Breast epithelium (tissue), 4 donors: Measurements from ENCODE around the gene MSANTD4. TPM values are rescaled to one million over a fixed set of nuclear protein-coding genes. Genes with fewer than 3 reads are reported as not detected.

Experiments used
- DNase-seq, 2 donors: peaks; one replicate each; pipeline ENCODE4 v3.0.0-alpha.2; 2019; ENCODE audit warnings: low spot score in 2 of 2
- H3K27ac ChIP-seq, 2 donors: fragments of 200-600 bp; sonication (generic) in 1 of 2; one replicate each; pipeline ENCODE4 v1.5.1; 2016 to 2019; ENCODE audit warnings: mild to moderate bottlenecking in 1 of 2
- H3K27me3 ChIP-seq, 2 donors: fragments of 200-600 bp; sonication (generic) in 1 of 2; one replicate each; pipeline versions ENCODE4 v1.5.1 to v1.6.0; 2017 to 2019; ENCODE audit warnings: control low read depth in 1 of 2, mild to moderate bottlenecking in 1 of 2
- H3K36me3 ChIP-seq: fragments of 200-600 bp; one replicate; pipeline ENCODE4 v1.5.1; 2019
- H3K4me1 ChIP-seq, 2 donors: fragments of 200-600 bp; sonication (generic); one replicate each; pipeline ENCODE4 v1.5.1; 2016 to 2019; ENCODE audit warnings: control low read depth in 1 of 2
- H3K4me3 ChIP-seq, 3 donors: fragments of 200-600 bp; sonication (generic); 1 replicate in 2 of 3; 2 replicates in 1 of 3; pipeline ENCODE4 v1.5.1; 2016 to 2019; ENCODE audit warnings: mild to moderate bottlenecking in 3 of 3, moderate library complexity in 2 of 3
- H3K9me3 ChIP-seq, 2 donors: fragments of 200-600 bp; sonication (generic) in 1 of 2; one replicate each; pipeline ENCODE4 v1.5.1; 2016 to 2019; ENCODE audit warnings: control low read depth in 1 of 2
- CTCF ChIP-seq, 3 donors: fragments of 450-650 bp; IDR thresholded peaks; one replicate each; pipeline ENCODE4 v1.5.1; 2016 to 2017; ENCODE audit warnings: antibody characterized with exemption in 3 of 3, mild to moderate bottlenecking in 3 of 3, moderate library complexity in 3 of 3
- POLR2A ChIP-seq: fragments of 450-650 bp; IDR thresholded peaks from one replicate; pipeline ENCODE4 v1.6.1; 2016; ENCODE audit warnings: antibody characterized with exemption, mild to moderate bottlenecking, moderate library complexity
- POLR2AphosphoS5 ChIP-seq, 3 donors: sonication (generic); formaldehyde crosslinking; IDR thresholded peaks; one replicate each; pipeline ENCODE4 v1.6.1; 2017; ENCODE audit warnings: antibody characterized with exemption in 3 of 3
- intact Hi-C: fragments of 100-400 bp; cut with DNase I; formaldehyde crosslinking; loops from one replicate; pipeline ENCODE4 v1.15.1; 2023; ENCODE audit warnings: low total_unique reads
- total RNA-seq, 3 donors: library from RNA; depleted of rRNA; stranded (reverse); fragments of >200 nt; gene quantifications; one replicate each; pipeline ENCODE4 v1.1.0, GENCODE V29; 2016

MSANTD4 gene
- total RNA-seq, 3 donors from 2014 or later = 18.9 to 29.0 (median 22.3) TPM

DNA sequence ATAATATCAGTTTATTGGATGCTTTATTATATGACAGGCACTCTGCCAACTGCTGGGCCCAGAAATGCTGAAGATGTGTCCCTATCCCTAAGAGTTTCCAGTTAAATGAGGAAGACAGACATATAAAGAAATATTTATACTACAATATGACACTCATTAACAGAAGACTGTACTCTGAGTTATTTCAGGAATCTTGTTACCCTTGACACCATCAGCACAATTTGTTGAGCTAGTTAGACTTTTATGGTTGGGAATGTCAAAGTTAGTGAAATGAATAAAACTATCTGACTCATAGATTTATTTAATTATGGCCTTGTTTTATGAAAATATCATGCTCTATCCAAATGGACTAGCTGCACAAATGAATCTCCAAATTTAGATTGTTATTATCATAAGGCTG, 25.6 kb upstream of the MSANTD4 start:
- TF ChIP-seq CTCF (IDR thresholded peaks at IDR 0.05) (no peak), POLR2AphosphoS5 (IDR thresholded peaks at IDR 0.05) (no peak), POLR2A (no peak)

DNA sequence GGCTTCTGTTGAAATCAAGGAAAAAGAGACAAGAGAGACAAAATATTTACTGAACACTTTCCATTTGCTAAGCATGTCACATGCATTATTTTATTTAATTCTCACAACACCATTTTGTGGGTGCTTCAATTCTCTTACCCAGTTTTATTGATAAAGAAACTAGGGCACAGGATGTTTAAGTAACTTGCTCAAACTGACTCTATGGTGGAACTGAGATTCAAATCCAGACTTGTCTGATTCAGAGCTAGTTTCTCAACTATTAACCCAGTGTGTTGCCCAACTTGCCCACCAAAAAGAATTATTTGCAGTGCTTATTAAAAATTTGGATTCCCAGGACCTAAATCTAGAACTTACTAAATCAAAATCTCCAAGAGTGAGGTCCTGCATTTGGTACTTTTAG, 21.5 kb upstream of the MSANTD4 start:
- no peak for TF ChIP-seq CTCF (IDR thresholded peaks at IDR 0.05)
- no peak for TF ChIP-seq POLR2AphosphoS5 (IDR thresholded peaks at IDR 0.05)
- no peak for TF ChIP-seq POLR2A
- intact Hi-C loops = no loop called here

More for the DNA sequence above, 25.6 kb upstream of the MSANTD4 start:
- Histone ChIP-seq H3K9me3 (no peaks in the 10 kb centered on the region), H3K27ac (no peak overlapping the region), H3K4me1 (no peaks in the 10 kb centered on the region), H3K4me3 (no peak overlapping the region), H3K36me3 (no peaks in the 10 kb centered on the region), H3K27me3 (no peaks in the 10 kb centered on the region)
- intact Hi-C loops = no loop called here
- DNase-seq = no peak

GRCh38 chr11:106032861-106033260, 10.8 kb upstream of the MSANTD4 start:
- H3K27me3 ChIP-seq = peaks cover 0 to 3% of the 10 kb centered on the region in 2 donors
- intact Hi-C loops = no loop called here
- DNase-seq = no peak
- no peaks in the 10 kb centered on the region for H3K9me3 ChIP-seq
- no peaks in the 10 kb centered on the region for H3K4me1 ChIP-seq
- TF ChIP-seq POLR2A (no peak), POLR2AphosphoS5 (IDR thresholded peaks at IDR 0.05) (no peak), CTCF (IDR thresholded peaks at IDR 0.05) (no peak)
- no peak overlapping the region for H3K4me3 ChIP-seq
- H3K36me3 ChIP-seq = no peaks in the 10 kb centered on the region
- H3K27ac ChIP-seq = no peak overlapping the region

More for the DNA sequence above, 21.5 kb upstream of the MSANTD4 start:
- Histone ChIP-seq H3K36me3 (no peaks in the 10 kb centered on the region), H3K9me3 (no peaks in the 10 kb centered on the region), H3K27ac (no peak overlapping the region), H3K27me3 (no peaks in the 10 kb centered on the region), H3K4me3 (no peak overlapping the region), H3K4me1 (no peaks in the 10 kb centered on the region)
- DNase-seq = no peak

- intact Hi-C loops = no loop called here
- no peak overlapping the region for H3K27ac ChIP-seq
These were observed 9.9 kb upstream of the MSANTD4 start for GRCh38 chr11:106031936-106032335.

More at GRCh38 chr11:106031936-106032335, 9.9 kb upstream of the MSANTD4 start:
- TF ChIP-seq CTCF (IDR thresholded peaks at IDR 0.05) = no peak
- TF ChIP-seq POLR2A = no peak
- no peak for TF ChIP-seq POLR2AphosphoS5 (IDR thresholded peaks at IDR 0.05)
- Histone ChIP-seq H3K4me1 (no peaks in the 10 kb centered on the region), H3K27me3 (peaks cover 0 to 3% of the 10 kb centered on the region in 2 donors), H3K9me3 (no peaks in the 10 kb centered on the region), H3K4me3 (no peak overlapping the region), H3K36me3 (no peaks in the 10 kb centered on the region)
- DNase-seq = no peak
